ENCODE results near the gene IL1RAPL2. TPM values are rescaled to one million over a fixed set of nuclear protein-coding genes. Genes with fewer than 3 reads are reported as not detected.

IL1RAPL2 gene
- polyA plus RNA-seq, 2 of the 4 experiments (the other 2 are of a cell fraction) = not detected

- H3K4me3 ChIP-seq = no peak overlapping the region
- no peaks in the 10 kb centered on the region for H3K4me1 ChIP-seq
- ChIA-PET CTCF (no interaction called here), POLR2A (no interaction called here)
- TF ChIP-seq SREBF2 (IDR thresholded peaks at IDR 0.05) = no peak
- no peak for TF ChIP-seq FOXS1 (CRISPR knock-in tag; IDR thresholded peaks at IDR 0.05)
- TF ChIP-seq HOXB13 (CRISPR knock-in tag; IDR thresholded peaks at IDR 0.05; ENCODE audit: low read depth) = no peak
- TF ChIP-seq FOSL2 (IDR thresholded peaks at IDR 0.05) = no peak
- TF ChIP-seq FOSL2 (CRISPR knock-in tag; IDR thresholded peaks at IDR 0.05) = no peak
- no peak for TF ChIP-seq ZNF302 (CRISPR knock-in tag; IDR thresholded peaks at IDR 0.05)
- TF ChIP-seq NFE2L2 (conservative IDR thresholded peaks at IDR 0.05; ENCODE audit: low read length) = no peak
- TF ChIP-seq POLR2AphosphoS2 (conservative IDR thresholded peaks at IDR 0.05; ENCODE audit: low read length) = no peak
- TF ChIP-seq MAZ (IDR thresholded peaks at IDR 0.05; ENCODE audit: borderline replicate concordance, low read depth, low read length) = no peak
- TF ChIP-seq GATA3 (IDR thresholded peaks at IDR 0.05; ENCODE audit: borderline replicate concordance) = no peak
- TF ChIP-seq CTCF (IDR thresholded peaks at IDR 0.05) = no peak
- TF ChIP-seq KDM5A (IDR thresholded peaks at IDR 0.05) = no peak
- TF ChIP-seq FOSB (CRISPR knock-in tag; IDR thresholded peaks at IDR 0.05) = no peak
- TF ChIP-seq ELK1 (IDR thresholded peaks at IDR 0.05; ENCODE audit: low read depth, low read length) = no peak
- no peak for TF ChIP-seq MAX (IDR thresholded peaks at IDR 0.05)
- no peak for TF ChIP-seq ZSCAN20 (CRISPR knock-in tag; IDR thresholded peaks at IDR 0.05)
- TF ChIP-seq PHF8 (IDR thresholded peaks at IDR 0.05; ENCODE audit: borderline replicate concordance, low read depth) = no peak
- TF ChIP-seq USF2 (IDR thresholded peaks at IDR 0.05) = no peak
- no peak for TF ChIP-seq RFX5 (IDR thresholded peaks at IDR 0.05)
- TF ChIP-seq E2F6 (IDR thresholded peaks at IDR 0.05; ENCODE audit: borderline replicate concordance, low read depth) = no peak
- no peak for TF ChIP-seq EHMT2 (IDR thresholded peaks at IDR 0.05; ENCODE audit: low read depth)
- H3K9me3 ChIP-seq = no peaks in the 10 kb centered on the region
- no peak overlapping the region for H3K27ac ChIP-seq
- 0% methylated on average over 1 of the region's 1 CpG for WGBS (ENCODE audit: missing lambda C conversion rate)
- DNase-seq (ENCODE audit: low read depth in 1 of 2, low spot score in 1 of 2) (no peak), ATAC-seq (no peak), FAIRE-seq (peak; percentile 92)
- H3K4me2 ChIP-seq = no peak overlapping the region
These were observed 352.1 kb downstream of the IL1RAPL2 start for GRCh38 chrX:104918122-104918521.

- FAIRE-seq = no peak
- WGBS (ENCODE audit: missing lambda C conversion rate) = 10% methylated on average over 2 of the region's 9 CpGs
- no peak for DNase-seq (ENCODE audit: low read depth in 1 of 2, low spot score in 1 of 2)
- ChIA-PET CTCF (interaction anchor here (0.8 to 1.5 kb wide), 9 partner anchors 8 to 357 kb away, joined by 3 to 6 read pairs (median 4); no protein-coding TSS in a partner anchor), POLR2A (no interaction called here)
- H3K4me2 ChIP-seq = no peak overlapping the region
- H3K4me3 ChIP-seq = no peak overlapping the region
- no peaks in the 10 kb centered on the region for H3K4me1 ChIP-seq
- ATAC-seq = peak in 1 of 2 experiments; percentile 68; a peak in 3 of 6 replicates
- H3K27ac ChIP-seq = no peak overlapping the region
- no peaks in the 10 kb centered on the region for H3K9me3 ChIP-seq
- TF ChIP-seq CBX2 (IDR thresholded peaks at IDR 0.05; ENCODE audit: borderline replicate concordance, low read depth) (no peak), EHMT2 (IDR thresholded peaks at IDR 0.05; ENCODE audit: low read depth) (no peak), NR3C1 (IDR thresholded peaks at IDR 0.05) (no peak), KDM1A (IDR thresholded peaks at IDR 0.05; ENCODE audit: low read depth) (no peak), RAD21 (conservative IDR thresholded peaks at IDR 0.05 in 1 of 2, IDR thresholded peaks at IDR 0.05 in 1 of 2) (no peak), MYC (IDR thresholded peaks at IDR 0.05; ENCODE audit: borderline replicate concordance, low read length) (no peak), NPAS2 (CRISPR knock-in tag; IDR thresholded peaks at IDR 0.05; ENCODE audit: borderline replicate concordance) (no peak), FOSB (CRISPR knock-in tag; IDR thresholded peaks at IDR 0.05) (no peak), FOXS1 (CRISPR knock-in tag; IDR thresholded peaks at IDR 0.05) (no peak), SREBF2 (IDR thresholded peaks at IDR 0.05) (no peak), ZC3H11A (IDR thresholded peaks at IDR 0.05) (no peak), E2F6 (IDR thresholded peaks at IDR 0.05; ENCODE audit: borderline replicate concordance, low read depth) (no peak), PBX3 (IDR thresholded peaks at IDR 0.05) (no peak), ELK1 (IDR thresholded peaks at IDR 0.05; ENCODE audit: low read depth, low read length) (no peak), CBX8 (IDR thresholded peaks at IDR 0.05) (no peak)
These were observed 355.7 kb downstream of the IL1RAPL2 start for GRCh38 chrX:104921584-104922205.
